ENCODE measurements around the gene NEURL1B.

Gene NEURL1B

GRCh38 chr5:172632346-172633092 is 8.5 kb upstream of the NEURL1B start:
- in situ Hi-C loops (cut with MboI; ENCODE audit: low sequenced_read_pairs), result no loop called here

GRCh38 chr5:172633403-172633970 is 7.6 kb upstream of the NEURL1B start:
- in situ Hi-C loops (cut with MboI; ENCODE audit: low sequenced_read_pairs), result no loop called here

GRCh38 chr5:172634106-172634899 is 6.8 kb upstream of the NEURL1B start:
- in situ Hi-C loops (cut with MboI; ENCODE audit: low sequenced_read_pairs), result no loop called here

- in situ Hi-C loops (cut with MboI; ENCODE audit: low sequenced_read_pairs), result no loop called here
Measured at GRCh38 chr5:172635038-172635437, 6.0 kb upstream of the NEURL1B start.

GRCh38 chr5:172636279-172637050 is 4.6 kb upstream of the NEURL1B start:
- in situ Hi-C loops (cut with MboI; ENCODE audit: low sequenced_read_pairs), result no loop called here

GRCh38 chr5:172637110-172637580 is 3.9 kb upstream of the NEURL1B start:
- in situ Hi-C loops (cut with MboI; ENCODE audit: low sequenced_read_pairs), result no loop called here

GRCh38 chr5:172637740-172638139 is 3.3 kb upstream of the NEURL1B start:
- in situ Hi-C loops (cut with MboI; ENCODE audit: low sequenced_read_pairs), result no loop called here

- in situ Hi-C loops (cut with MboI; ENCODE audit: low sequenced_read_pairs), result no loop called here
Measured at GRCh38 chr5:172638209-172638768, 2.8 kb upstream of the NEURL1B start.

- in situ Hi-C loops (cut with MboI; ENCODE audit: low sequenced_read_pairs), result no loop called here
Measured at GRCh38 chr5:172640139-172640538, 924 bp upstream of the NEURL1B start.

GRCh38 chr5:172641359-172642050 is 442 bp downstream of the NEURL1B start:
- in situ Hi-C loops (cut with MboI; ENCODE audit: low sequenced_read_pairs), result no loop called here

- in situ Hi-C loops (cut with MboI; ENCODE audit: low sequenced_read_pairs), result no loop called here
Measured at GRCh38 chr5:172642051-172642409, 967 bp downstream of the NEURL1B start.

- in situ Hi-C loops (cut with MboI; ENCODE audit: low sequenced_read_pairs), result no loop called here
Measured at GRCh38 chr5:172642486-172642885, 1.4 kb downstream of the NEURL1B start.

- in situ Hi-C loops (cut with MboI; ENCODE audit: low sequenced_read_pairs), result no loop called here
Measured at GRCh38 chr5:172642926-172643871, 2.1 kb downstream of the NEURL1B start.

- in situ Hi-C loops (cut with MboI; ENCODE audit: low sequenced_read_pairs), result no loop called here
Measured at GRCh38 chr5:172644266-172644665, 3.2 kb downstream of the NEURL1B start.

GRCh38 chr5:172644711-172645110 is 3.6 kb downstream of the NEURL1B start:
- in situ Hi-C loops (cut with MboI; ENCODE audit: low sequenced_read_pairs), result no loop called here

- in situ Hi-C loops (cut with MboI; ENCODE audit: low sequenced_read_pairs), result no loop called here
Measured at GRCh38 chr5:172645271-172646055, 4.4 kb downstream of the NEURL1B start.

GRCh38 chr5:172646716-172647285 is 5.7 kb downstream of the NEURL1B start:
- in situ Hi-C loops (cut with MboI; ENCODE audit: low sequenced_read_pairs), result no loop called here

Measured in HL-60/S4 (cell line).